ENCODE measurements around the gene QDPR. TPM values are rescaled to one million over a fixed set of nuclear protein-coding genes. Genes with fewer than 3 reads are reported as not detected.
"Not testable (repeated sequence)": the region's sequence is repeated elsewhere in the genome, so short reads cannot be mapped to it uniquely, and the experiment has no call there.

The QDPR gene
- total RNA-seq, 1 donor from 2014 or later = 17.0 TPM

GRCh38 chr4:17544205-17544604 lies 32.3 kb upstream of the QDPR start:
- H3K4me1 Mint-ChIP-seq (ENCODE audit: unreplicated experiment) = peaks cover 1% of the 10 kb centered on the region
- H3K27ac Mint-ChIP-seq (ENCODE audit: unreplicated experiment) = no peak overlapping the region
- H3K27me3 Mint-ChIP-seq (ENCODE audit: unreplicated experiment) = peaks cover 38% of the 10 kb centered on the region
- no peaks in the 10 kb centered on the region for H3K36me3 Mint-ChIP-seq (ENCODE audit: unreplicated experiment)
- H3K9me3 Mint-ChIP-seq (ENCODE audit: unreplicated experiment) = no peaks in the 10 kb centered on the region
- TF ChIP-seq CTCF (IDR thresholded peaks at IDR 0.05) = no peak
- no peak overlapping the region for H3K4me3 Mint-ChIP-seq (ENCODE audit: unreplicated experiment)
- DNase-seq (ENCODE audit: extremely low spot score, unreplicated experiment) = no peak

GRCh38 chr4:17537060-17537459 lies 25.2 kb upstream of the QDPR start:
- H3K4me3 Mint-ChIP-seq (ENCODE audit: unreplicated experiment); DNase-seq (ENCODE audit: extremely low spot score, unreplicated experiment); H3K36me3 Mint-ChIP-seq (ENCODE audit: unreplicated experiment); H3K27ac Mint-ChIP-seq (ENCODE audit: unreplicated experiment); H3K4me1 Mint-ChIP-seq (ENCODE audit: unreplicated experiment); H3K9me3 Mint-ChIP-seq (ENCODE audit: unreplicated experiment): not testable (repeated sequence)
- H3K27me3 Mint-ChIP-seq (ENCODE audit: unreplicated experiment) = peaks cover 19% of the 10 kb centered on the region

GRCh38 chr4:17535906-17536305 lies 24.0 kb upstream of the QDPR start:
- TF ChIP-seq CTCF (IDR thresholded peaks at IDR 0.05) = no peak
- Mint-ChIP-seq H3K27ac (ENCODE audit: unreplicated experiment) (no peak overlapping the region), H3K4me3 (ENCODE audit: unreplicated experiment) (no peak overlapping the region), H3K4me1 (ENCODE audit: unreplicated experiment) (no peaks in the 10 kb centered on the region), H3K27me3 (ENCODE audit: unreplicated experiment) (peaks cover 13% of the 10 kb centered on the region), H3K36me3 (ENCODE audit: unreplicated experiment) (no peaks in the 10 kb centered on the region), H3K9me3 (ENCODE audit: unreplicated experiment) (peaks cover 5% of the 10 kb centered on the region)
- no peak for DNase-seq (ENCODE audit: extremely low spot score, unreplicated experiment)

GRCh38 chr4:17535242-17535641 lies 23.4 kb upstream of the QDPR start:
- Mint-ChIP-seq H3K4me3 (ENCODE audit: unreplicated experiment) (no peak overlapping the region), H3K4me1 (ENCODE audit: unreplicated experiment) (no peaks in the 10 kb centered on the region), H3K9me3 (ENCODE audit: unreplicated experiment) (peaks cover 5% of the 10 kb centered on the region), H3K27me3 (ENCODE audit: unreplicated experiment) (peaks cover 7% of the 10 kb centered on the region), H3K27ac (ENCODE audit: unreplicated experiment) (no peak overlapping the region), H3K36me3 (ENCODE audit: unreplicated experiment) (no peaks in the 10 kb centered on the region)
- no peak for TF ChIP-seq CTCF (IDR thresholded peaks at IDR 0.05)
- no peak for DNase-seq (ENCODE audit: extremely low spot score, unreplicated experiment)

- Mint-ChIP-seq H3K4me3 (ENCODE audit: unreplicated experiment) (no peak overlapping the region), H3K27ac (ENCODE audit: unreplicated experiment) (no peak overlapping the region), H3K9me3 (ENCODE audit: unreplicated experiment) (peaks cover 5% of the 10 kb centered on the region), H3K36me3 (ENCODE audit: unreplicated experiment) (no peaks in the 10 kb centered on the region), H3K27me3 (ENCODE audit: unreplicated experiment) (peaks cover 2% of the 10 kb centered on the region), H3K4me1 (ENCODE audit: unreplicated experiment) (no peaks in the 10 kb centered on the region)
- no peak for TF ChIP-seq CTCF (IDR thresholded peaks at IDR 0.05)
- no peak for DNase-seq (ENCODE audit: extremely low spot score, unreplicated experiment)
Measured at GRCh38 chr4:17534705-17535104, 22.8 kb upstream of the QDPR start.
